GM12873 (cell line): ENCODE data around the gene TEN1.

Source experiments
- TF ChIP-seq, protein P1 (sequence below): IDR thresholded peaks from 2 replicates; pipeline ENCODE4 v1.5.1; 2012; ENCODE audit warnings: low read depth, mild to moderate bottlenecking, moderate library complexity, low read length, control low read depth; ENCODE audit not compliant: insufficient read depth; ENCODE audit errors: missing control alignments

Gene TEN1

DNA sequence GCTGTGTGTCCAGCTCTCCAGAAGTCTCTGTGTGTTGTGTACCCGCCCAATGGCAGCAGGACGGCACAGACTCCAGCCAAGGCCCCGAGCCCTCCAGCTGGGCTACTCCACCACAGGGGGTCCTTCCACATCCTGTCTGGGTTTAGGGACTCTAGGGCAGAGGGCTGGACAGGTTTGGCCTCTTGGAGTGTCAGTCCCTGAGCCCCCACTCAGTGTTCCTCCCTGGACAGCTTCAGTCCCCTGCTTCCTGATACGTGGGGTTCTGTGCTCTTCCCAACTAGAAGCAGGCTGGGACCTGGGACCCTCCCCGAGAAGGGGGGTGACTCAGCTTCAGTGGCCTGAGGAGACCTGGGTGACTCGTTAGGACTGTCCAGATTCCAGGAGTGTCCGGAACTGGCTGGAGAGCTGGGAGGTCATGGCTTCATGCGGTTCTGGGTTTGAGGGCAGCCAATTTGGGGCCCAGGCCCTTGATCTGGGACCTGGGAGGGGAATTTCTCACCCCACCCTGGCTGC, 25.8 kb downstream of the TEN1 start:
- TF ChIP-seq, protein P1, sequence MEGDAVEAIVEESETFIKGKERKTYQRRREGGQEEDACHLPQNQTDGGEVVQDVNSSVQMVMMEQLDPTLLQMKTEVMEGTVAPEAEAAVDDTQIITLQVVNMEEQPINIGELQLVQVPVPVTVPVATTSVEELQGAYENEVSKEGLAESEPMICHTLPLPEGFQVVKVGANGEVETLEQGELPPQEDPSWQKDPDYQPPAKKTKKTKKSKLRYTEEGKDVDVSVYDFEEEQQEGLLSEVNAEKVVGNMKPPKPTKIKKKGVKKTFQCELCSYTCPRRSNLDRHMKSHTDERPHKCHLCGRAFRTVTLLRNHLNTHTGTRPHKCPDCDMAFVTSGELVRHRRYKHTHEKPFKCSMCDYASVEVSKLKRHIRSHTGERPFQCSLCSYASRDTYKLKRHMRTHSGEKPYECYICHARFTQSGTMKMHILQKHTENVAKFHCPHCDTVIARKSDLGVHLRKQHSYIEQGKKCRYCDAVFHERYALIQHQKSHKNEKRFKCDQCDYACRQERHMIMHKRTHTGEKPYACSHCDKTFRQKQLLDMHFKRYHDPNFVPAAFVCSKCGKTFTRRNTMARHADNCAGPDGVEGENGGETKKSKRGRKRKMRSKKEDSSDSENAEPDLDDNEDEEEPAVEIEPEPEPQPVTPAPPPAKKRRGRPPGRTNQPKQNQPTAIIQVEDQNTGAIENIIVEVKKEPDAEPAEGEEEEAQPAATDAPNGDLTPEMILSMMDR, result no peak

DNA sequence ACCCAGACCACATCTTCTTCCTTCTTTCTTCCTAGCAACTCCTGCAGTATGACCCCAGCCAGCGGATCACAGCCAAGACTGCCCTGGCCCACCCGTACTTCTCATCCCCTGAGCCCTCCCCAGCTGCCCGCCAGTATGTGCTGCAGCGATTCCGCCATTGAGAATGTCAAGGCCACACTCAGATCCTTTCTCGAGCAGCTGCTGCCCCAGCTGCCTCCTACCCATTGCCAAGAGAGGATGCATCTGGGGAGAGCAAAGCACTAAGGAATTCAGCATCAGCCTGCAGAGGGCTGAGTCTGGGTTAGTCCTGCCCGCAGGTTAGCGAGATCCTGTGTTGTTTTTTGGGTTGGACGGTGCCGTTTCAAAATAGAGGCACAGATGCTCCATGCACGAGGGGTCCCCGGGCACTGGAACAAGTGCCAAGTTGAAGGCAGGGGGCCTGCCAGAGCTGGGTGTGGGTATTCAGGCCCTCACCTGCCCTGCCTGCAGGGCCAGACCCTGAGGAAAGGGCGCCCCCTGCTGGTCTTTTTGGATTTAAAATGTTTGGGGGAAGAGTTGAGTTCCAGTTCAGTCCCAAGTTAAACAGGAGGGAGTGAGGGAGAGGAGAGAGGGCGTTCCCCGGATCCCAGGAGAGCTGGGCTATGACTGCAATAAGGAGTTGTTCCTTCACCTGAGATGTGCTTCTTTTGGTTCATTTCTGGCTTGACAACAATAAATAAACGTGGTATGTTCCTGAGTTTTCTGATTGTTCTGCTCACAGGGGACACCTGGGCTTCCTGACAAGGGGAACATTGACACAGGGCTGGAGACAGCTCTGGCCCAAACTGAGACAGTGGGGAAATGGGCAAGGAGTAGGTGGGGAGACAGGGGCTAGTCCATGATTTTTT, 26.5 kb downstream of the TEN1 start:
- TF ChIP-seq, protein P1, result peak; percentile 72

DNA sequence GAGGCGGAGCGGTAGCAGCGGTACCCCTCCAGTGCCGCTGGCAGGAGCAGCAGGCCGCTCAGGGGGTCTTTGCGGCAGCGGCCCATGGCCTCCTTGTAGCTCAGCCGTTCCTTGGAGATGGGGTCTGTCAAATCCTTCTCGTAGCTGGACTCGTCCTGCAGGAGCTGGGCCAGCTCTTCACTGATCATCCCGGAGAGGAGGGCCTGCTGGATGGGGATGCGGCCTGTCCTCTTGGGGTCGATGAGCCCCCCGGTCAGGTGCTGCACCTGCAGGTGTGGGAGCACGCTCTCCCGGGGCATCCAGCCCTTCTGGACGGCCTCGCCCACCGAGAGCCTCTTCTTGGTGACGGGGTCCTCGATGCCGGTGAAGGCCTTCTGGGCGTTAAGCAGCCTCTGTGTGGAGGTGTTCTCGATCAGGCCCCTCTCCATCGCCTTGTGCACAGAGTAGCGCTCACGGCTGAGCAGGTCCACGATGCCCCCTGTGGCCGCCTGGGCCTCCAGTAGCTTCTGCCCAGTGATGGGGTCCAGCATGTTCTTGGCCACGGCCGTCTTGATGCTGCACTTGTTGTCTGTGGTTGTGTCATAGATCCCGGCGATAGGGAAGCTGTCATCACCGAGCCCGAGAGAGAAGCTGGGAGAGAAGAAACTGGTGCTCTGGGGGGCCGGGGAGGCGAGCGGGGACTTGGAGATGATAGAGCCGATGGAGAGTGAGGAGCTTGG, 28.2 kb downstream of the TEN1 start:
- TF ChIP-seq, protein P1, result no peak

DNA sequence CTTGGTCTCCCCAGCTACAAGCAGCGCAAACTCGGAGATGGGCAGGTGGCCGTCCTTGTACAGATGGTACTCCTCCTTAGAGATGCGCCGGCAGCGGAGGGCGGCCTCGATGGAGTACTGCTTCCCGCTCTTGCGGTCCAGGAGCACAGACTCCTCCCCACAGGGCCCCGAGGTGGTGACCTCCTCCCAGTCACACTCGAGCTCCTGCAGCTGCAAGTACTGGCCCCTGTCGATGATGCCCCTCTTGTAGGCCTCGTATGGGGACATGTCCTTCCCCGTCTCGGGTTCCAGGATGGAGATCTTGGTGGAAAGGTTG, 28.8 kb downstream of the TEN1 start:
- TF ChIP-seq, protein P1, result no peak

DNA sequence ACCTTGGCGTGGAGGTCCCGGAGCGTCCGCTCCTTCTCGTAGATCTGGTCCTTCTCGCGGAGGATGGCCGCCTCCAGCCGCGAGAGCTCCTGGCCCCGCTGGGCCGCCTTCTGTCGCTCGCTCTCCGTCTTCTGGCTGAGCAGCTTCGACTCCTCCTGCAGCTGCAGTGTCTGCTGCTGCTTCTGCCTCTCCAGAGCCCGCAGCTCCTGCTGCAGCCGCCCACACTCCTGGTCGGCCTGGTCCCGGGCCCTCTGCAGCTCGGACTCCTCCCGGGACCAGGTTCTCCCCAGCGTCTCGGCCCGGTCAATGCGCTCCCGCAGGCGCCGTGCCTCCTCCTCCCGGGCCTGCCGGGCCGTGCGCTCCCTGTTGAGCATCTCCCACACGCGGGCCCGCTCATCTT, 29.2 kb downstream of the TEN1 start:
- TF ChIP-seq, protein P1, result no peak

DNA sequence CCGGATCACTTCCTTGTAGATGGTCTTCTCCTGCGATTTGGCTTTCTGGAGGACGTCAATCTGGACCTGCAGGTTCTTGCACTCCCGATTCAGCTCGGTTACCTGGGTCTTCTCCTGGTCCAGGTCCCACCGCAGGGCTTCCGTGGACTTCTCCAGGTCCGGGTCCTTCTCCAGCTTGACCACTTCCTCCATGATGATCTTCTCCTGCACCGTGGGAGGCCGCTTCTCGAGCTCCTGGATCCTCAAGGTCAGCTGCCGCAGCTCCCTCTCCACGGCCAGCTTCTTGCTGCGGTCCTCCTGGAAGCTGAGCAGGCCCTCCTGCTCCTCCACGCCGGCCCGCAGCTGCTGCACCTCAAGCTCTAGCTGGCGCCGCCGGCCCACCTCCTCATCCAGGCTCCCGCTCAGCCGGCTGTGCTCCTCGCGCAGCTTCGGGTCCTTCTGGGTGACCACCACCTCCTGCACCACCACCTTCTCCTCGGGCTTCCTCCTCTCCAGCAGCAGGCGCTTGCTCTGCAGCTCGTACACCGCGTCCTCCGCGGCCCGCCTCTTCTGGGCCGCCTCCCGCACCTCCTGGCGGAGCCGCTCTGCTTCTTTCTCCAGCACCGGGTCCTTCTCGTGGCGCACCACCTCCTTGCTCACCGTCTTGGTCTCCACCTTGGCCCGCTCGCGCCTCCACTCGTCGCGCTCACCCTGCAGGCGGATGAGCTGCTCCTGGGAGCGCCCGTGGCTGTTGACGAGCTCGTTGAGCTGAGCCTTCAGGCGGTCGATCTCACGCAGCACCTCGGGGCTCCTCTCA, 29.8 kb downstream of the TEN1 start:
- TF ChIP-seq, protein P1, result no peak
